Stimulated activated naive B cell treated with anti-CD40 and anti-IgM and Interleukin-4, amounts not matched to agents 10 μg/mL and 1 μg/mL and 100 μg/mL, for 72 hours (primary cell): Measurements from ENCODE around the gene CRK.
"Not testable (repeated sequence)": the region's sequence is repeated elsewhere in the genome, so short reads cannot be mapped to it uniquely, and the experiment has no call there.

Experiments used
- ATAC-seq, 2 donors: fragments of 150-1000 bp; cut with Tn5 transposase; replicated peaks; 2 replicates each; pipeline ENCODE4 v1.10.0; 2021; ENCODE audit warnings: moderate library complexity in 1 of 2
- DNase-seq: peaks from one replicate; pipeline ENCODE4 v3.0.0; 2021
- H3K27ac Mint-ChIP-seq: one replicate; pipeline ENCODE4 v1.8.0; 2022; ENCODE audit warnings: mild to moderate bottlenecking, mixed read lengths
- H3K27me3 Mint-ChIP-seq, 2 donors: one replicate each; pipeline ENCODE4 v1.8.0; 2022; ENCODE audit warnings: mixed read lengths in 2 of 2
- H3K36me3 Mint-ChIP-seq, 2 donors: one replicate each; pipeline ENCODE4 v1.8.0; 2022; ENCODE audit warnings: mixed read lengths in 2 of 2, mild to moderate bottlenecking in 1 of 2
- H3K4me1 Mint-ChIP-seq, 2 donors: one replicate each; pipeline ENCODE4 v1.8.0; 2022; ENCODE audit warnings: mixed read lengths in 2 of 2, mild to moderate bottlenecking in 1 of 2
- H3K4me3 Mint-ChIP-seq, 2 donors: one replicate each; pipeline ENCODE4 v1.8.0; 2022; ENCODE audit warnings: mild to moderate bottlenecking in 2 of 2, mixed read lengths in 2 of 2, moderate library complexity in 1 of 2
- H3K9me3 Mint-ChIP-seq, 2 donors: one replicate each; pipeline ENCODE4 v1.8.0; 2022; ENCODE audit warnings: mixed read lengths in 2 of 2, mild to moderate bottlenecking in 1 of 2

Gene CRK

GRCh38 chr17:1442187-1442586 lies 13.8 kb downstream of the CRK start:
- DNase-seq (no peak), ATAC-seq (no peak)
- Mint-ChIP-seq H3K9me3 (no peaks in the 10 kb centered on the region), H3K27me3 (no peaks in the 10 kb centered on the region), H3K36me3 (peaks cover 11 to 18% of the 10 kb centered on the region in 2 donors), H3K27ac (no peak overlapping the region), H3K4me1 (peaks cover 5 to 19% of the 10 kb centered on the region in 2 donors), H3K4me3 (no peak overlapping the region)

- DNase-seq (no peak), ATAC-seq (no peak)
- no peak overlapping the region for H3K27ac Mint-ChIP-seq
- peaks cover 12 to 24% of the 10 kb centered on the region in 2 donors for H3K36me3 Mint-ChIP-seq
- H3K4me1 Mint-ChIP-seq = peaks cover 5 to 10% of the 10 kb centered on the region in 2 donors
- H3K9me3 Mint-ChIP-seq = no peaks in the 10 kb centered on the region
- no peaks in the 10 kb centered on the region for H3K27me3 Mint-ChIP-seq
- no peak overlapping the region for H3K4me3 Mint-ChIP-seq
These were observed 15.1 kb downstream of the CRK start for GRCh38 chr17:1440921-1441320.

- no peak for DNase-seq
- Mint-ChIP-seq H3K36me3 (peaks cover 15 to 27% of the 10 kb centered on the region in 2 donors), H3K4me3 (no peak overlapping the region), H3K27me3 (no peaks in the 10 kb centered on the region), H3K9me3 (no peaks in the 10 kb centered on the region), H3K4me1 (peaks cover 0 to 5% of the 10 kb centered on the region in 2 donors), H3K27ac (no peak overlapping the region)
- no peak for ATAC-seq
These were observed 17.4 kb downstream of the CRK start for GRCh38 chr17:1438593-1439083.

DNA sequence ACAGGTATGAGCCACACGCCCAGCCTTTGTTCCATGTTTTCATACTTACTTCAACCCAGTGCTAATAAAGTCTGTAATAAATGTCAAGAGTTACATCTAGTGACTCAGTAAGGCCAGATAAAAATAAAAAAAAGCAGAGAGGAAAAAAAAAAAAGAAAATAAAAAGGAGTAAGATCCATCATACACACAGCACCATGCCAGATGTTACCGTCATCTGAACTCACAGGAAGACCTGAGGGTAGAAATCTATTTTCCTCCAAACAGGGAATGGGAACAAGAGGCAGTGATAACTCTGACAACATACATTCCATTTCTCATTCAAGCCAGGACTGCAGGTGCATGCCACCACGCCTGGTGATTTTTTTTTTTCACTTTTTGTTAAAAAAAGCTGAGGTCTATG lies 20.7 kb downstream of the CRK start:
- Mint-ChIP-seq H3K9me3 (no peaks in the 10 kb centered on the region), H3K36me3 (peaks cover 22 to 40% of the 10 kb centered on the region in 2 donors), H3K4me3 (no peak overlapping the region), H3K4me1 (peaks cover 15 to 18% of the 10 kb centered on the region in 2 donors), H3K27ac (no peak overlapping the region), H3K27me3 (no peaks in the 10 kb centered on the region)
- ATAC-seq = no peak
- DNase-seq = no peak

GRCh38 chr17:1434150-1434549 lies 21.9 kb downstream of the CRK start:
- no peak for DNase-seq
- Mint-ChIP-seq H3K27ac (no peak overlapping the region), H3K27me3 (no peaks in the 10 kb centered on the region), H3K36me3 (peaks cover 28 to 45% of the 10 kb centered on the region in 2 donors), H3K4me1 (peaks cover 15 to 18% of the 10 kb centered on the region in 2 donors), H3K9me3 (no peaks in the 10 kb centered on the region), H3K4me3 (no peak overlapping the region)
- no peak for ATAC-seq

- peak; percentile 42 to 83 for ATAC-seq
- Mint-ChIP-seq H3K27ac (no peak overlapping the region), H3K9me3 (no peaks in the 10 kb centered on the region)
These were observed 24.4 kb downstream of the CRK start for GRCh38 chr17:1431631-1432104.

GRCh38 chr17:1423456-1424135 lies 32.4 kb downstream of the CRK start:
- Mint-ChIP-seq H3K4me3 (no peak overlapping the region), H3K4me1 (peaks cover 18 to 32% of the 10 kb centered on the region in 2 donors), H3K27me3 (no peaks in the 10 kb centered on the region), H3K36me3 (peaks cover 40 to 42% of the 10 kb centered on the region in 2 donors), H3K9me3 (no peaks in the 10 kb centered on the region), H3K27ac (no peak overlapping the region)
- DNase-seq (no peak), ATAC-seq (no peak)

More at GRCh38 chr17:1431631-1432104, 24.4 kb downstream of the CRK start:
- Mint-ChIP-seq H3K4me1 (peaks cover 15 to 23% of the 10 kb centered on the region in 2 donors), H3K4me3 (peak overlapping the region in 1 of 2 donors; percentile 21), H3K36me3 (peaks cover 32 to 46% of the 10 kb centered on the region in 2 donors), H3K27me3 (no peaks in the 10 kb centered on the region)
- no peak for DNase-seq

DNA sequence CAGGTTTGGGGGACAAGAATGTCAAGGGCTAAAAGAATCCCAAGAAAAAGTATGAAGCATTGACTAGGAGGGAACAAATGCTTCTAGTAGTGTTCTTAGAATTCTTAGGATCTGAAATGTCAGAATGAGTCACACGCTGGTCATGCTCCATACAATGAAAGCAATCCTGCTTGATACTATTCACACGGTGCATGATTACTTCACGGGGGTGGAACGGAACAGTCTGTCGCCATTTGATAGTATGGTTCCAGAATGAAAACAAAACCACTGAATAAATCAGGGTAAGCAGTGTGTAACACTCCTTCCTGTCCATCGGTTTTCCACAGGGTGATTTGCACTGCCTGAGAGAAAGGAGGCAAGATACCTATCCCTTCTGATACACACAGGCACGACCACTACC lies 33.1 kb downstream of the CRK start:
- H3K27me3 Mint-ChIP-seq = no peaks in the 10 kb centered on the region
- no peak for DNase-seq
- no peaks in the 10 kb centered on the region for H3K9me3 Mint-ChIP-seq
- peaks cover 18 to 26% of the 10 kb centered on the region in 2 donors for H3K4me1 Mint-ChIP-seq
- no peak for ATAC-seq
- no peak overlapping the region for H3K27ac Mint-ChIP-seq
- peaks cover 37 to 40% of the 10 kb centered on the region in 2 donors for H3K36me3 Mint-ChIP-seq
- no peak overlapping the region for H3K4me3 Mint-ChIP-seq

GRCh38 chr17:1421470-1421869 lies 34.6 kb downstream of the CRK start:
- DNase-seq = no peak
- Mint-ChIP-seq H3K36me3 (peaks cover 36 to 39% of the 10 kb centered on the region in 2 donors), H3K27ac (no peak overlapping the region), H3K27me3 (no peaks in the 10 kb centered on the region), H3K4me1 (peaks cover 18 to 26% of the 10 kb centered on the region in 2 donors), H3K4me3 (no peak overlapping the region), H3K9me3 (no peaks in the 10 kb centered on the region)
- no peak for ATAC-seq

DNA sequence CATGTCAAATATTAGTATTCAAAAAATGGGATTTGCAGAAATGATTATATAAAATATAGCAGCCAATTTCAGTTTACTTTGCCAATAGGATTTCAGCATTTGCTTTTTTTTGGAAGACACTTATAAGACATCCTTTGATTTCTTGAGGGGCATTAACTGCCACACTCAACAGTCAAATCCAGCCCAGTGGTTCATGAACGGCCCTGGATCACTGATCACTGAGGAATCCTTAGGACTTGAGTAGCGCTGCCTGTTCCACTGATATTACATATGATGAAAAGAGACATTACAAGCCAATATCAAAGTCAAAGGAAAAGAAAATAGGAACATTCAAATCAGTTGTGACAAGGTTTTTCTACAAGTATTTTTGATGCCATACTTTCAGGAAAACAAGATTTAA lies 35.1 kb downstream of the CRK start:
- no peak overlapping the region for H3K4me3 Mint-ChIP-seq
- H3K27ac Mint-ChIP-seq = no peak overlapping the region
- H3K27me3 Mint-ChIP-seq = no peaks in the 10 kb centered on the region
- peaks cover 34 to 36% of the 10 kb centered on the region in 2 donors for H3K36me3 Mint-ChIP-seq
- H3K4me1 Mint-ChIP-seq = peaks cover 17 to 23% of the 10 kb centered on the region in 2 donors
- ATAC-seq = no peak
- DNase-seq = no peak
- no peaks in the 10 kb centered on the region for H3K9me3 Mint-ChIP-seq

GRCh38 chr17:1420163-1420562 lies 35.9 kb downstream of the CRK start:
- peaks cover 26 to 28% of the 10 kb centered on the region in 2 donors for H3K36me3 Mint-ChIP-seq
- H3K27me3 Mint-ChIP-seq = no peaks in the 10 kb centered on the region
- no peak for DNase-seq
- peaks cover 12 to 16% of the 10 kb centered on the region in 2 donors for H3K4me1 Mint-ChIP-seq
- no peaks in the 10 kb centered on the region for H3K9me3 Mint-ChIP-seq
- H3K27ac Mint-ChIP-seq = no peak overlapping the region
- H3K4me3 Mint-ChIP-seq = no peak overlapping the region
- no peak for ATAC-seq

DNA sequence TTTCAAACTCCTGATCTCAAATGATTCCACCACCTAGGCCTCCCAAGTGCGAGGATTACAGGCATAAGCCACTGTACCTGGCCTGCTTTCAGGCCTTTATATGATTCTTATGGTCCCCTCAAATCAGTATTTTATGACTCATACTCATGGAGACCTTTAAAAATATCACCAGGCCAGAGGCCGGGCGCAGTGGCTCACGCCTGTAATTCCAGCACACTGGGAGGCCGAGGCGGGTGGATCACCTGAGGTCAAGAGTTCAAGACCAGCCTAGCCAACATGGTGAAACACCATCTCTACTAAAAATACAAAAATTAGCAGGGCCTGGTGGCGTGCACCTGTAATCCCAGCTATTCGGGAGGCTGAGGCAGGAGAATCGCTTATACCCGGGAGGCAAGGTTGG lies 37.6 kb downstream of the CRK start:
- peaks cover 20 to 26% of the 10 kb centered on the region in 2 donors for H3K36me3 Mint-ChIP-seq

GRCh38 chr17:1416414-1416813 lies 39.6 kb downstream of the CRK start:
- no peaks in the 10 kb centered on the region for H3K9me3 Mint-ChIP-seq
- ATAC-seq (no peak), DNase-seq (no peak)
- H3K27me3 Mint-ChIP-seq = no peaks in the 10 kb centered on the region
- H3K27ac Mint-ChIP-seq = no peak overlapping the region
- peaks cover 11 to 15% of the 10 kb centered on the region in 2 donors for H3K36me3 Mint-ChIP-seq
- H3K4me1 Mint-ChIP-seq = peaks cover 0 to 2% of the 10 kb centered on the region in 2 donors
- no peak overlapping the region for H3K4me3 Mint-ChIP-seq

More for the DNA sequence above, 37.6 kb downstream of the CRK start:
- not testable (repeated sequence) for H3K4me3 Mint-ChIP-seq, H3K27me3 Mint-ChIP-seq, H3K9me3 Mint-ChIP-seq, H3K4me1 Mint-ChIP-seq, ATAC-seq, DNase-seq
- peak overlapping the region; percentile 59 for H3K27ac Mint-ChIP-seq

GRCh38 chr17:1414634-1415033 lies 41.4 kb downstream of the CRK start:
- Mint-ChIP-seq H3K27me3 (no peaks in the 10 kb centered on the region), H3K4me3 (no peak overlapping the region), H3K36me3 (peaks cover 8 to 12% of the 10 kb centered on the region in 2 donors), H3K4me1 (peaks cover 0 to 2% of the 10 kb centered on the region in 2 donors), H3K9me3 (no peaks in the 10 kb centered on the region), H3K27ac (no peak overlapping the region)
- DNase-seq (no peak), ATAC-seq (no peak)

DNA sequence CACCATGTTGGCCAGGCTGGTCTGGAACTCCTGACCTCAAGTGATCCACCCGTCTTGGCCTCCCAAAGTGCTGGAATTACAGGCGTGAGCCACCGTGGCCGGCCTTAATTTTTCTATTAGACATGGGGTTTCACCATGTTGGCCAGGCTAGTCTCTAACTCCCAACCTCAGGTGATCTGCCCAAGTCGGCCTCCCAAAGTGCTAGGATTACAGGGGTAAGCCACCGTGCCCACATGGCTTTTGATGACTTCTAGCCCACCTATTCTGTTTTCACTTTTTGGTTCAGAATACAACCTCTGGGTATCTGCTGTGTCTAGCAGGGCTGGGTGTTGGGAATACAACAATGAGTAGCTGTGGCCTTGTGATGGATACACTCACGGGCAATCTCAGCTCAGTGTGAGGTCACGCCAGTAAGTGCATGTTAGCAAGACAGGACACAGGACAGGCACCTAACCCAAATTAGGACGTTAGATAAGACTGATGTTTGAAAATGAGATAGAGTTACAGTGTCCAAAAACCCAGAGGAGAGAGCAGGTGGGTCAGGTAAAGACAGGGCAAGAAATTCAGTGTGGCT lies 41.9 kb downstream of the CRK start:
- H3K4me3 Mint-ChIP-seq = no peak overlapping the region
- no peaks in the 10 kb centered on the region for H3K9me3 Mint-ChIP-seq
- ATAC-seq = no peak
- no peak overlapping the region for H3K27ac Mint-ChIP-seq
- peaks cover 8 to 12% of the 10 kb centered on the region in 2 donors for H3K36me3 Mint-ChIP-seq
- H3K27me3 Mint-ChIP-seq = no peaks in the 10 kb centered on the region
- DNase-seq = no peak
- H3K4me1 Mint-ChIP-seq = peaks cover 0 to 2% of the 10 kb centered on the region in 2 donors
